ENCODE results near the gene NUAK2.

GRCh38 chr1:205321959-205322283 is 376 bp upstream of the NUAK2 start:
- TF ChIP-seq CTCF (conservative IDR thresholded peaks at IDR 0.05; ENCODE audit: low read length) (no peak), EZH2phosphoT487 (IDR thresholded peaks at IDR 0.05; ENCODE audit: borderline replicate concordance, low read depth, low read length) (no peak)

Measured in OCI-LY7 (cell line).